C4-2B (cell line): Measurements from ENCODE around the gene RPL10.

Experiments
- ZFX ChIP-seq: fragments of 450-650 bp; IDR thresholded peaks from 2 replicates; pipeline ENCODE4 v1.6.1; 2017
- TF ChIP-seq, protein P1 (sequence below): fragments of 450-650 bp; conservative IDR thresholded peaks from 2 replicates; pipeline ENCODE4 v1.5.1; 2017; ENCODE audit warnings: mild to moderate bottlenecking

GRCh38 chrX:154430916-154431315 is 32.7 kb downstream of the RPL10 start:
- TF ChIP-seq, protein P1, sequence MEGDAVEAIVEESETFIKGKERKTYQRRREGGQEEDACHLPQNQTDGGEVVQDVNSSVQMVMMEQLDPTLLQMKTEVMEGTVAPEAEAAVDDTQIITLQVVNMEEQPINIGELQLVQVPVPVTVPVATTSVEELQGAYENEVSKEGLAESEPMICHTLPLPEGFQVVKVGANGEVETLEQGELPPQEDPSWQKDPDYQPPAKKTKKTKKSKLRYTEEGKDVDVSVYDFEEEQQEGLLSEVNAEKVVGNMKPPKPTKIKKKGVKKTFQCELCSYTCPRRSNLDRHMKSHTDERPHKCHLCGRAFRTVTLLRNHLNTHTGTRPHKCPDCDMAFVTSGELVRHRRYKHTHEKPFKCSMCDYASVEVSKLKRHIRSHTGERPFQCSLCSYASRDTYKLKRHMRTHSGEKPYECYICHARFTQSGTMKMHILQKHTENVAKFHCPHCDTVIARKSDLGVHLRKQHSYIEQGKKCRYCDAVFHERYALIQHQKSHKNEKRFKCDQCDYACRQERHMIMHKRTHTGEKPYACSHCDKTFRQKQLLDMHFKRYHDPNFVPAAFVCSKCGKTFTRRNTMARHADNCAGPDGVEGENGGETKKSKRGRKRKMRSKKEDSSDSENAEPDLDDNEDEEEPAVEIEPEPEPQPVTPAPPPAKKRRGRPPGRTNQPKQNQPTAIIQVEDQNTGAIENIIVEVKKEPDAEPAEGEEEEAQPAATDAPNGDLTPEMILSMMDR: no peak
- no peak for TF ChIP-seq ZFX
